SK-N-SH (cell line): ENCODE measurements around the gene KRTAP13-1. TPM values are rescaled to one million over a fixed set of nuclear protein-coding genes. Genes with fewer than 3 reads are reported as not detected.

ENCODE experiments used
- CTCF ChIA-PET: fragments of 300-600, 350-600 bp; formaldehyde crosslinking; extraction: SDS; loops from one replicate; lab custom pipeline; 2021; lab: Yijun Ruan, JAX
- POLR2A ChIA-PET: fragments of 350-600 bp; sonication (Branson Sonifier 250); formaldehyde crosslinking; extraction: SDS; loops from one replicate; lab custom pipeline; 2020; ENCODE audit warnings: antibody characterized with exemption, inconsistent platforms; lab: Yijun Ruan, JAX
- DNase-seq: peaks from one replicate; pipeline ENCODE4 v3.0.0; 2012
- H2AFZ ChIP-seq: fragments of 200-600 bp; sonication (generic); 2 replicates; pipeline ENCODE4 v1.8.1; 2016; ENCODE audit warnings: antibody characterized with exemption, mild to moderate bottlenecking, low read depth
- H3F3A ChIP-seq: fragments of 200-600 bp; sonication (generic); replicated peaks from 2 replicates; pipeline ENCODE3; 2016; ENCODE audit warnings: antibody characterized with exemption, mild to moderate bottlenecking; ENCODE audit not compliant: insufficient read depth
- H3K27ac ChIP-seq, 2 experiments: fragments of 200-500 bp in 1 of 2; fragments of 200-600 bp in 1 of 2; sonication (Bioruptor generic) in 1 of 2; sonication (generic), shearing (Covaris generic) in 1 of 2; 2 replicates each; pipeline versions ENCODE4 v1.5.1 to v1.6.1; 2014 to 2016; ENCODE audit warnings: low read depth in 2 of 2, inconsistent platforms in 1 of 2, low read length in 1 of 2, mild to moderate bottlenecking in 1 of 2, mixed read lengths in 1 of 2
- H3K27me3 ChIP-seq: fragments of 200-600 bp; sonication (generic), shearing (Covaris generic); 2 replicates; pipeline ENCODE4 v1.6.1; 2016; ENCODE audit warnings: mixed run types; ENCODE audit not compliant: insufficient read depth
- H3K36me3 ChIP-seq, 2 experiments: fragments of 200-500 bp in 1 of 2; fragments of 200-600 bp in 1 of 2; sonication (Bioruptor generic) in 1 of 2; sonication (generic) in 1 of 2; replicated peaks in 1 of 2; 2 replicates each; pipeline versions ENCODE3 to v1.5.1; 2014 to 2016; ENCODE audit warnings: low read length in 1 of 2, mild to moderate bottlenecking in 1 of 2; ENCODE audit not compliant: insufficient read depth in 2 of 2, control insufficient read depth in 1 of 2
- H3K4me1 ChIP-seq, 2 experiments: fragments of 200-500 bp in 1 of 2; fragments of 200-600 bp in 1 of 2; sonication (Bioruptor generic) in 1 of 2; sonication (generic), shearing (Covaris generic) in 1 of 2; 2 replicates each; pipeline versions ENCODE4 v1.5.1 to v1.6.1; 2014 to 2016; ENCODE audit warnings: low read depth in 1 of 2, low read length in 1 of 2, mixed run types in 1 of 2; ENCODE audit not compliant: insufficient read depth in 2 of 2, control insufficient read depth in 1 of 2
- H3K4me2 ChIP-seq: fragments of 200-600 bp; sonication (generic), shearing (Covaris generic); 2 replicates; pipeline ENCODE4 v1.6.1; 2017; ENCODE audit warnings: mixed run types
- H3K4me3 ChIP-seq, 2 experiments: fragments of 200-500 bp in 1 of 2; fragments of 200-600 bp in 1 of 2; sonication (Bioruptor generic) in 1 of 2; sonication (generic), shearing (Covaris generic) in 1 of 2; 2 replicates each; pipeline versions ENCODE4 v1.5.1 to v1.8.1; 2014 to 2016; ENCODE audit warnings: low read depth in 2 of 2, inconsistent platforms in 1 of 2, low read length in 1 of 2, mild to moderate bottlenecking in 1 of 2, mixed read lengths in 1 of 2, moderate library complexity in 1 of 2
- H3K79me2 ChIP-seq: fragments of 200-600 bp; sonication (generic); 2 replicates; pipeline ENCODE4 v1.8.1; 2017; ENCODE audit warnings: mild to moderate bottlenecking; ENCODE audit not compliant: insufficient read depth
- H3K9ac ChIP-seq: fragments of 200-600 bp; sonication (generic); 2 replicates; pipeline ENCODE4 v1.6.1; 2017; ENCODE audit warnings: mixed run types
- H3K9me2 ChIP-seq: fragments of 200-600 bp; sonication (generic); 2 replicates; pipeline ENCODE4 v1.6.1; 2017; ENCODE audit warnings: mixed run types
- H3K9me3 ChIP-seq: fragments of 200-600 bp; sonication (generic); 2 replicates; pipeline ENCODE4 v1.6.1; 2017; ENCODE audit warnings: mixed run types, mild to moderate bottlenecking, moderate library complexity
- H4K20me1 ChIP-seq: fragments of 200-600 bp; sonication (generic); 2 replicates; pipeline ENCODE4 v1.6.1; 2017; ENCODE audit warnings: mild to moderate bottlenecking, mixed run types; ENCODE audit not compliant: insufficient read depth
- CHD2 ChIP-seq: fragments of 150-350 bp; IDR thresholded peaks from 2 replicates; pipeline ENCODE4 v1.6.1; 2018; ENCODE audit warnings: low read length; ENCODE audit not compliant: partially characterized antibody
- CTCF ChIP-seq: fragments of 200-600 bp; sonication (generic); IDR thresholded peaks from 2 replicates; pipeline ENCODE4 v1.6.1; 2017; ENCODE audit warnings: antibody characterized with exemption, mild to moderate bottlenecking, moderate library complexity
- EP300 ChIP-seq, 2 experiments: IDR thresholded peaks; 2 replicates each; pipeline versions ENCODE4 v1.4.0 to v1.6.1; 2012; ENCODE audit warnings: borderline replicate concordance in 1 of 2, low read depth in 1 of 2, low read length in 1 of 2
- EZH2phosphoT487 ChIP-seq: fragments of 200-600 bp; sonication (generic); IDR thresholded peaks from 2 replicates; pipeline ENCODE4 v1.6.1; 2017; ENCODE audit warnings: low read depth, mixed run types, mild to moderate bottlenecking, antibody characterized with exemption, moderate library complexity, borderline replicate concordance
- FOXJ3 ChIP-seq: sonication (generic); formaldehyde crosslinking; IDR thresholded peaks from 2 replicates; pipeline ENCODE4 v1.5.1; 2020; ENCODE audit warnings: mild to moderate bottlenecking, missing genetic modification reagents
- FOXM1 ChIP-seq: IDR thresholded peaks from 2 replicates; pipeline ENCODE4 v1.4.0; 2012; ENCODE audit warnings: low read depth, mild to moderate bottlenecking
- GABPA ChIP-seq: IDR thresholded peaks from 2 replicates; pipeline ENCODE4 v1.4.0; 2012; ENCODE audit warnings: low read depth, mild to moderate bottlenecking
- GATA2 ChIP-seq: sonication (generic); formaldehyde crosslinking; IDR thresholded peaks from 2 replicates; pipeline ENCODE4 v1.5.0; 2020; ENCODE audit warnings: mild to moderate bottlenecking, missing genetic modification reagents
- IRF3 ChIP-seq: fragments of 150-350 bp; IDR thresholded peaks from 2 replicates; pipeline ENCODE4 v1.6.1; 2016; ENCODE audit warnings: mild to moderate bottlenecking, low read depth, low read length
- JUND ChIP-seq: IDR thresholded peaks from 2 replicates; pipeline ENCODE4 v1.4.0; 2012
- MXI1 ChIP-seq: IDR thresholded peaks from 2 replicates; pipeline ENCODE4 v1.6.1; 2012; ENCODE audit warnings: mild to moderate bottlenecking, low read depth, low read length, improper control_type of control experiment
- NFIC ChIP-seq: IDR thresholded peaks from 2 replicates; pipeline ENCODE4 v1.4.0; 2012; ENCODE audit warnings: borderline replicate concordance
- POLR2AphosphoS5 ChIP-seq: IDR thresholded peaks from 2 replicates; pipeline ENCODE4 v1.6.1; 2012; ENCODE audit warnings: low read depth, low read length
- RCOR1 ChIP-seq: fragments of 150-350 bp; IDR thresholded peaks from 2 replicates; pipeline ENCODE4 v1.6.1; 2017; ENCODE audit warnings: antibody characterized with exemption, low read length
- RXRA ChIP-seq: IDR thresholded peaks from 2 replicates; pipeline ENCODE4 v1.4.0; 2012; ENCODE audit warnings: low read depth, mild to moderate bottlenecking, borderline replicate concordance
- SMC3 ChIP-seq: IDR thresholded peaks from 2 replicates; pipeline ENCODE4 v1.6.1; 2012; ENCODE audit warnings: low read depth, low read length, improper control_type of control experiment
- TEAD4 ChIP-seq: IDR thresholded peaks from 2 replicates; pipeline ENCODE4 v1.4.0; 2012; ENCODE audit warnings: mild to moderate bottlenecking, borderline replicate concordance; ENCODE audit not compliant: insufficient read depth
- USF1 ChIP-seq: IDR thresholded peaks from 2 replicates; pipeline ENCODE4 v1.4.0; 2012; ENCODE audit warnings: low read depth, borderline replicate concordance
- ZBTB33 ChIP-seq: IDR thresholded peaks from 2 replicates; pipeline ENCODE4 v1.4.0; 2012; ENCODE audit warnings: low read depth, borderline replicate concordance
- WGBS: methylation state at CpG from one replicate; pipeline ENCODE4 v1.1.6; 2017; ENCODE audit warnings: low lambda C conversion rate; 5-methylcytosine and 5-hydroxymethylcytosine counted together
- polyA plus RNA-seq, 3 experiments: library from polyadenylated mRNA; depleted of rRNA; stranded (reverse); fragments of >200 nt; gene quantifications; 2 replicates each; pipeline ENCODE4 v1.2.3, GENCODE V29; 2012

KRTAP13-1 gene
- polyA plus RNA-seq, 1 of the 3 experiments (the other 2 are of a cell fraction), result not detected

GRCh38 chr21:30391492-30392025, 4.3 kb upstream of the KRTAP13-1 start:
- H3K27me3 ChIP-seq, result peaks cover 9% of the 10 kb centered on the region
- no peak overlapping the region for H3K4me3 ChIP-seq
- WGBS, result 0% methylated on average over 2 of the region's 2 CpGs
- no peaks in the 10 kb centered on the region for H3K9me3 ChIP-seq
- no peaks in the 10 kb centered on the region for H4K20me1 ChIP-seq
- H3K4me1 ChIP-seq, result no peaks in the 10 kb centered on the region
- H2AFZ ChIP-seq, result no peak overlapping the region
- no peak overlapping the region for H3K9ac ChIP-seq
- H3K4me2 ChIP-seq, result no peak overlapping the region
- POLR2A ChIA-PET, result no interaction called here
- H3F3A ChIP-seq, result no peaks in the 10 kb centered on the region
- no peak for TF ChIP-seq GABPA
- no peak for TF ChIP-seq POLR2AphosphoS5
- TF ChIP-seq RCOR1, result no peak
- TF ChIP-seq TEAD4, result no peak
- TF ChIP-seq RXRA, result no peak
- TF ChIP-seq EP300 (IDR thresholded peaks at IDR 0.05; ENCODE audit: borderline replicate concordance in 1 of 2, low read depth in 1 of 2, low read length in 1 of 2), result no peak
- no peak for TF ChIP-seq NFIC
- TF ChIP-seq FOXJ3 (CRISPR knock-in tag), result no peak
- TF ChIP-seq CTCF, result no peak
- TF ChIP-seq SMC3, result no peak
- no peak for TF ChIP-seq MXI1
- no peak for TF ChIP-seq GATA2
- TF ChIP-seq FOXM1, result no peak
- TF ChIP-seq CHD2, result no peak
- no peak for TF ChIP-seq JUND
- TF ChIP-seq EZH2phosphoT487, result no peak
- TF ChIP-seq IRF3, result no peak
- no peak for TF ChIP-seq USF1
- TF ChIP-seq ZBTB33, result no peak
- CTCF ChIA-PET, result interaction anchor here (1.1 kb wide), 1 partner anchor 18 kb away, joined by 3 read pairs; no protein-coding TSS in a partner anchor
- H3K79me2 ChIP-seq, result no peaks in the 10 kb centered on the region
- no peak for DNase-seq
- H3K9me2 ChIP-seq, result no peaks in the 10 kb centered on the region
- H3K36me3 ChIP-seq, result no peaks in the 10 kb centered on the region
- no peak overlapping the region for H3K27ac ChIP-seq
